G401.6 (cell line): ENCODE measurements around the gene RNFT2.
A peak's percentile ranks its signal among the peaks of the same experiment; 100 is the strongest.
"Not testable (repeated sequence)": the region's sequence is repeated elsewhere in the genome, so short reads cannot be mapped to it uniquely, and the experiment has no call there.

Source experiments
- FAIRE-seq: peaks from 2 replicates; lab custom pipeline; 2012; peaks lifted over from hg19 to GRCh38; lab: Jason Lieb, UNC

Gene RNFT2

GRCh38 chr12:116798719-116799118, 60.6 kb downstream of the RNFT2 start:
- FAIRE-seq = no peak

- FAIRE-seq = no peak
Measured at GRCh38 chr12:116799955-116800354, 61.8 kb downstream of the RNFT2 start.

GRCh38 chr12:116800918-116801317, 62.8 kb downstream of the RNFT2 start:
- no peak for FAIRE-seq

- no peak for FAIRE-seq
Measured at GRCh38 chr12:116802018-116802417, 63.9 kb downstream of the RNFT2 start.

GRCh38 chr12:116803013-116803736, 65.1 kb downstream of the RNFT2 start:
- FAIRE-seq = no peak

- FAIRE-seq = no peak
Measured at GRCh38 chr12:116804051-116804450, 65.9 kb downstream of the RNFT2 start.

- FAIRE-seq = no peak
Measured at GRCh38 chr12:116806845-116807440, 68.8 kb downstream of the RNFT2 start.

- FAIRE-seq = no peak
Measured at GRCh38 chr12:116807546-116807945, 69.4 kb downstream of the RNFT2 start.

GRCh38 chr12:116808113-116809105, 70.3 kb downstream of the RNFT2 start:
- no peak for FAIRE-seq

- FAIRE-seq = no peak
Measured at GRCh38 chr12:116812238-116812637, 74.1 kb downstream of the RNFT2 start.

GRCh38 chr12:116813271-116814041, 75.3 kb downstream of the RNFT2 start:
- FAIRE-seq = no peak

GRCh38 chr12:116814766-116815165, 76.7 kb downstream of the RNFT2 start:
- FAIRE-seq = not testable (repeated sequence)

- no peak for FAIRE-seq
Measured at GRCh38 chr12:116818341-116818856, 80.3 kb downstream of the RNFT2 start.

- FAIRE-seq = peak; percentile 69
Measured at GRCh38 chr12:116818948-116819832, 81.1 kb downstream of the RNFT2 start.

GRCh38 chr12:116820064-116820656, 82.0 kb downstream of the RNFT2 start:
- FAIRE-seq = no peak

GRCh38 chr12:116821291-116821690, 83.2 kb downstream of the RNFT2 start:
- no peak for FAIRE-seq

GRCh38 chr12:116827432-116827831, 89.3 kb downstream of the RNFT2 start:
- no peak for FAIRE-seq

- no peak for FAIRE-seq
Measured at GRCh38 chr12:116832353-116832752, 94.2 kb downstream of the RNFT2 start.

- no peak for FAIRE-seq
Measured at GRCh38 chr12:116833474-116833873, 95.4 kb downstream of the RNFT2 start.

GRCh38 chr12:116835484-116835883, 97.4 kb downstream of the RNFT2 start:
- FAIRE-seq = no peak
